NK-92 treated with Interleukin-12 subunit alpha and Interleukin-12 subunit beta, amount 100 ng/mL, for 24 hours (cell line): ENCODE data around the gene ZFHX3.

ENCODE experiments used
- DNase-seq: peaks from one replicate; lab custom pipeline; 2025; lab: John Stamatoyannopoulos, UW

Gene ZFHX3

GRCh38 chr16:72824761-72825160, 223.2 kb downstream of the ZFHX3 start:
- DNase-seq: no peak

- no peak for DNase-seq
These were observed 223.9 kb downstream of the ZFHX3 start for GRCh38 chr16:72824027-72824426.

GRCh38 chr16:72821185-72821950, 226.6 kb downstream of the ZFHX3 start:
- DNase-seq: no peak

- DNase-seq: no peak
These were observed 228.6 kb downstream of the ZFHX3 start for GRCh38 chr16:72819345-72819744.

GRCh38 chr16:72818236-72818845, 229.6 kb downstream of the ZFHX3 start:
- no peak for DNase-seq

GRCh38 chr16:72815348-72816318, 232.3 kb downstream of the ZFHX3 start:
- no peak for DNase-seq

- no peak for DNase-seq
These were observed 233.7 kb downstream of the ZFHX3 start for GRCh38 chr16:72814226-72814625.

- no peak for DNase-seq
These were observed 235.3 kb downstream of the ZFHX3 start for GRCh38 chr16:72812672-72813071.

- DNase-seq: no peak
These were observed 236.1 kb downstream of the ZFHX3 start for GRCh38 chr16:72811876-72812275.

- DNase-seq: no peak
These were observed 236.7 kb downstream of the ZFHX3 start for GRCh38 chr16:72811188-72811720.

- no peak for DNase-seq
These were observed 237.4 kb downstream of the ZFHX3 start for GRCh38 chr16:72810480-72810879.

GRCh38 chr16:72809446-72809845, 238.5 kb downstream of the ZFHX3 start:
- DNase-seq: no peak

GRCh38 chr16:72808754-72809153, 239.2 kb downstream of the ZFHX3 start:
- DNase-seq: no peak

GRCh38 chr16:72807245-72807644, 240.7 kb downstream of the ZFHX3 start:
- DNase-seq: no peak

GRCh38 chr16:72805486-72805885, 242.4 kb downstream of the ZFHX3 start:
- DNase-seq: no peak

- DNase-seq: no peak
These were observed 247.3 kb downstream of the ZFHX3 start for GRCh38 chr16:72800524-72801161.

- no peak for DNase-seq
These were observed 249.7 kb downstream of the ZFHX3 start for GRCh38 chr16:72798264-72798663.

- no peak for DNase-seq
These were observed 250.3 kb downstream of the ZFHX3 start for GRCh38 chr16:72797621-72798020.

GRCh38 chr16:72796222-72796621, 251.7 kb downstream of the ZFHX3 start:
- no peak for DNase-seq

- DNase-seq: no peak
These were observed 252.9 kb downstream of the ZFHX3 start for GRCh38 chr16:72794986-72795385.

- no peak for DNase-seq
These were observed 253.6 kb downstream of the ZFHX3 start for GRCh38 chr16:72794319-72794718.

GRCh38 chr16:72793716-72794115, 254.2 kb downstream of the ZFHX3 start:
- no peak for DNase-seq
